H1 (cell line): ENCODE measurements around the gene CAPS. TPM values are rescaled to one million over a fixed set of nuclear protein-coding genes. Genes with fewer than 3 reads are reported as not detected.

Experiments used
- BCL11A ChIP-seq, 2 experiments: IDR thresholded peaks; one replicate each; pipeline ENCODE4 v1.6.1; 2011; ENCODE audit warnings: low read depth in 2 of 2, low read length in 2 of 2, mild to moderate bottlenecking in 2 of 2
- BRCA1 ChIP-seq: IDR thresholded peaks from 2 replicates; pipeline ENCODE4 v1.6.1; 2012; ENCODE audit warnings: low read depth, low read length, improper control_type of control experiment
- CHD2 ChIP-seq: IDR thresholded peaks from 2 replicates; pipeline ENCODE4 v1.6.1; 2012; ENCODE audit warnings: low read length, improper control_type of control experiment
- CTBP2 ChIP-seq: IDR thresholded peaks from 2 replicates; pipeline ENCODE4 v1.7.0; 2011; ENCODE audit warnings: borderline replicate concordance, mild to moderate bottlenecking, moderate library complexity, mixed read lengths, low read length; ENCODE audit not compliant: insufficient read depth, insufficient read length
- KDM1A ChIP-seq: fragments of 200-600, 300-600 bp; sonication (generic); IDR thresholded peaks from 2 replicates; pipeline ENCODE4 v1.7.1; 2016; ENCODE audit warnings: mild to moderate bottlenecking, low read length, borderline replicate concordance
- POLR2A ChIP-seq, 2 experiments: IDR thresholded peaks; 1 replicate in 1 of 2; 2 replicates in 1 of 2; pipeline ENCODE4 v1.6.1; 2011; ENCODE audit warnings: low read depth in 2 of 2, low read length in 2 of 2, mild to moderate bottlenecking in 2 of 2; ENCODE audit errors: control extremely low read depth in 1 of 2
- RXRA ChIP-seq: IDR thresholded peaks from 2 replicates; pipeline ENCODE4 v1.6.1; 2011; ENCODE audit warnings: low read depth, mild to moderate bottlenecking, low read length, moderate library complexity; ENCODE audit not compliant: insufficient read depth
- SIRT6 ChIP-seq: IDR thresholded peaks from one replicate; pipeline ENCODE4 v1.7.1; 2012; ENCODE audit warnings: low read length, inconsistent platforms
- SIX5 ChIP-seq: IDR thresholded peaks from 2 replicates; pipeline ENCODE4 v1.6.1; 2011; ENCODE audit warnings: mild to moderate bottlenecking, low read depth, low read length
- TBP ChIP-seq: IDR thresholded peaks from 2 replicates; pipeline ENCODE4 v1.6.1; 2011; ENCODE audit warnings: low read depth, low read length, improper control_type of control experiment
- polyA plus RNA-seq, 7 experiments: library from polyadenylated mRNA; depleted of rRNA in 3 of 7; stranded (reverse) in 5 of 7; unstranded in 2 of 7; fragments of >200 nt in 5 of 7; fragments of 200-250 nt in 2 of 7; gene quantifications; 1 replicate in 5 of 7; 2 replicates in 1 of 7; 4 replicates in 1 of 7; pipeline versions ENCODE4 v1.2.1 to v1.2.3, GENCODE V29; 2011 to 2013; ENCODE audit warnings: missing spikeins in 2 of 7, mixed read lengths in 2 of 7
- total RNA-seq: library from RNA; stranded (reverse); fragmentation: NEBNext Ultra II Directional; extraction: Animal tissue kit (Norgen Biotek cat#: 25700); gene quantifications from 2 replicates; pipeline ENCODE4 v1.2.1, GENCODE V29; 2021
- TF ChIP-seq, protein P1 (sequence below): fragments of 300-600 bp; sonication (generic); IDR thresholded peaks from 2 replicates; pipeline ENCODE4 v1.7.1; 2012; ENCODE audit warnings: low read length, moderate library complexity, mild to moderate bottlenecking, inconsistent platforms; ENCODE audit not compliant: insufficient replicate concordance
- TF ChIP-seq, protein P2 (sequence below): IDR thresholded peaks from 2 replicates; pipeline ENCODE4 v1.6.1; 2011; ENCODE audit warnings: low read length, improper control_type of control experiment

The CAPS gene
- total and polyA plus RNA-seq, 2 of the 8 experiments (the other 6 are each of a cell fraction or from before 2014, with no cell fraction given): 2.1 to 2.4 TPM

DNA sequence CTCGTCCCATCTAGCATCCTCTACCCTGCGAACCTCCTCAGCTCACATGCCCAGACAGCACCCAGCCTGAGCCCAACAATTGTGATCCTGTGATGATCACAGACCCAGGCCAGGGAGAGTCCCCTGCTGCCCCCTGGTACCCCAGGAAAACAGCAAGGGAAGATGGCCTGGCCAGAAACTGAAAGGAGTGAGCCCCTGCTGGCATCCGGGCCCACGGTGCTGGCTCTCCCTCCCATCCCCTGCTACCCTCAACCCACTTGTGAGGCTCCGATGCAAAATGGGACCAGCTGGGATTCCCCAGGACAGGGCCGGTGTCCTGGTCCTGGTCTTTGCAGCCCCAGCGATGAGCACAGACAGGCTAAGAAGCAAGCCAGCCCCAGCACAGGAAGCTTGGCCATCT is 49.8 kb downstream of the CAPS start (continued):
- TF ChIP-seq, protein P1, sequence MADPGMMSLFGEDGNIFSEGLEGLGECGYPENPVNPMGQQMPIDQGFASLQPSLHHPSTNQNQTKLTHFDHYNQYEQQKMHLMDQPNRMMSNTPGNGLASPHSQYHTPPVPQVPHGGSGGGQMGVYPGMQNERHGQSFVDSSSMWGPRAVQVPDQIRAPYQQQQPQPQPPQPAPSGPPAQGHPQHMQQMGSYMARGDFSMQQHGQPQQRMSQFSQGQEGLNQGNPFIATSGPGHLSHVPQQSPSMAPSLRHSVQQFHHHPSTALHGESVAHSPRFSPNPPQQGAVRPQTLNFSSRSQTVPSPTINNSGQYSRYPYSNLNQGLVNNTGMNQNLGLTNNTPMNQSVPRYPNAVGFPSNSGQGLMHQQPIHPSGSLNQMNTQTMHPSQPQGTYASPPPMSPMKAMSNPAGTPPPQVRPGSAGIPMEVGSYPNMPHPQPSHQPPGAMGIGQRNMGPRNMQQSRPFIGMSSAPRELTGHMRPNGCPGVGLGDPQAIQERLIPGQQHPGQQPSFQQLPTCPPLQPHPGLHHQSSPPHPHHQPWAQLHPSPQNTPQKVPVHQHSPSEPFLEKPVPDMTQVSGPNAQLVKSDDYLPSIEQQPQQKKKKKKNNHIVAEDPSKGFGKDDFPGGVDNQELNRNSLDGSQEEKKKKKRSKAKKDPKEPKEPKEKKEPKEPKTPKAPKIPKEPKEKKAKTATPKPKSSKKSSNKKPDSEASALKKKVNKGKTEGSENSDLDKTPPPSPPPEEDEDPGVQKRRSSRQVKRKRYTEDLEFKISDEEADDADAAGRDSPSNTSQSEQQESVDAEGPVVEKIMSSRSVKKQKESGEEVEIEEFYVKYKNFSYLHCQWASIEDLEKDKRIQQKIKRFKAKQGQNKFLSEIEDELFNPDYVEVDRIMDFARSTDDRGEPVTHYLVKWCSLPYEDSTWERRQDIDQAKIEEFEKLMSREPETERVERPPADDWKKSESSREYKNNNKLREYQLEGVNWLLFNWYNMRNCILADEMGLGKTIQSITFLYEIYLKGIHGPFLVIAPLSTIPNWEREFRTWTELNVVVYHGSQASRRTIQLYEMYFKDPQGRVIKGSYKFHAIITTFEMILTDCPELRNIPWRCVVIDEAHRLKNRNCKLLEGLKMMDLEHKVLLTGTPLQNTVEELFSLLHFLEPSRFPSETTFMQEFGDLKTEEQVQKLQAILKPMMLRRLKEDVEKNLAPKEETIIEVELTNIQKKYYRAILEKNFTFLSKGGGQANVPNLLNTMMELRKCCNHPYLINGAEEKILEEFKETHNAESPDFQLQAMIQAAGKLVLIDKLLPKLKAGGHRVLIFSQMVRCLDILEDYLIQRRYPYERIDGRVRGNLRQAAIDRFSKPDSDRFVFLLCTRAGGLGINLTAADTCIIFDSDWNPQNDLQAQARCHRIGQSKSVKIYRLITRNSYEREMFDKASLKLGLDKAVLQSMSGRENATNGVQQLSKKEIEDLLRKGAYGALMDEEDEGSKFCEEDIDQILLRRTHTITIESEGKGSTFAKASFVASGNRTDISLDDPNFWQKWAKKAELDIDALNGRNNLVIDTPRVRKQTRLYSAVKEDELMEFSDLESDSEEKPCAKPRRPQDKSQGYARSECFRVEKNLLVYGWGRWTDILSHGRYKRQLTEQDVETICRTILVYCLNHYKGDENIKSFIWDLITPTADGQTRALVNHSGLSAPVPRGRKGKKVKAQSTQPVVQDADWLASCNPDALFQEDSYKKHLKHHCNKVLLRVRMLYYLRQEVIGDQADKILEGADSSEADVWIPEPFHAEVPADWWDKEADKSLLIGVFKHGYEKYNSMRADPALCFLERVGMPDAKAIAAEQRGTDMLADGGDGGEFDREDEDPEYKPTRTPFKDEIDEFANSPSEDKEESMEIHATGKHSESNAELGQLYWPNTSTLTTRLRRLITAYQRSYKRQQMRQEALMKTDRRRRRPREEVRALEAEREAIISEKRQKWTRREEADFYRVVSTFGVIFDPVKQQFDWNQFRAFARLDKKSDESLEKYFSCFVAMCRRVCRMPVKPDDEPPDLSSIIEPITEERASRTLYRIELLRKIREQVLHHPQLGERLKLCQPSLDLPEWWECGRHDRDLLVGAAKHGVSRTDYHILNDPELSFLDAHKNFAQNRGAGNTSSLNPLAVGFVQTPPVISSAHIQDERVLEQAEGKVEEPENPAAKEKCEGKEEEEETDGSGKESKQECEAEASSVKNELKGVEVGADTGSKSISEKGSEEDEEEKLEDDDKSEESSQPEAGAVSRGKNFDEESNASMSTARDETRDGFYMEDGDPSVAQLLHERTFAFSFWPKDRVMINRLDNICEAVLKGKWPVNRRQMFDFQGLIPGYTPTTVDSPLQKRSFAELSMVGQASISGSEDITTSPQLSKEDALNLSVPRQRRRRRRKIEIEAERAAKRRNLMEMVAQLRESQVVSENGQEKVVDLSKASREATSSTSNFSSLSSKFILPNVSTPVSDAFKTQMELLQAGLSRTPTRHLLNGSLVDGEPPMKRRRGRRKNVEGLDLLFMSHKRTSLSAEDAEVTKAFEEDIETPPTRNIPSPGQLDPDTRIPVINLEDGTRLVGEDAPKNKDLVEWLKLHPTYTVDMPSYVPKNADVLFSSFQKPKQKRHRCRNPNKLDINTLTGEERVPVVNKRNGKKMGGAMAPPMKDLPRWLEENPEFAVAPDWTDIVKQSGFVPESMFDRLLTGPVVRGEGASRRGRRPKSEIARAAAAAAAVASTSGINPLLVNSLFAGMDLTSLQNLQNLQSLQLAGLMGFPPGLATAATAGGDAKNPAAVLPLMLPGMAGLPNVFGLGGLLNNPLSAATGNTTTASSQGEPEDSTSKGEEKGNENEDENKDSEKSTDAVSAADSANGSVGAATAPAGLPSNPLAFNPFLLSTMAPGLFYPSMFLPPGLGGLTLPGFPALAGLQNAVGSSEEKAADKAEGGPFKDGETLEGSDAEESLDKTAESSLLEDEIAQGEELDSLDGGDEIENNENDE: no peak
- TF ChIP-seq POLR2A (IDR thresholded peaks at IDR 0.05; ENCODE audit: control extremely low read depth in 1 of 2, low read depth in 2 of 2, low read length in 2 of 2): no peak
- TF ChIP-seq, protein P2, sequence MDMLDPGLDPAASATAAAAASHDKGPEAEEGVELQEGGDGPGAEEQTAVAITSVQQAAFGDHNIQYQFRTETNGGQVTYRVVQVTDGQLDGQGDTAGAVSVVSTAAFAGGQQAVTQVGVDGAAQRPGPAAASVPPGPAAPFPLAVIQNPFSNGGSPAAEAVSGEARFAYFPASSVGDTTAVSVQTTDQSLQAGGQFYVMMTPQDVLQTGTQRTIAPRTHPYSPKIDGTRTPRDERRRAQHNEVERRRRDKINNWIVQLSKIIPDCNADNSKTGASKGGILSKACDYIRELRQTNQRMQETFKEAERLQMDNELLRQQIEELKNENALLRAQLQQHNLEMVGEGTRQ: no peak
- no peak for TF ChIP-seq CTBP2
- no peak for TF ChIP-seq RXRA
- TF ChIP-seq SIRT6: no peak
- TF ChIP-seq TBP: no peak
- TF ChIP-seq SIX5: no peak
- no peak for TF ChIP-seq BRCA1
- no peak for TF ChIP-seq CHD2
- TF ChIP-seq KDM1A: no peak
- TF ChIP-seq BCL11A (IDR thresholded peaks at IDR 0.05; ENCODE audit: low read depth in 2 of 2, low read length in 2 of 2): no peak
